Hematopoietic multipotent progenitor cell treated with erythropoietin and hydrocortisone succinate and interleukin-3 and kit ligand, for 17 days (in vitro differentiated cells): Measurements from ENCODE around the gene THRSP.
"Not testable (repeated sequence)": the region's sequence is repeated elsewhere in the genome, so short reads cannot be mapped to it uniquely, and the experiment has no call there.

Source experiments
- DNase-seq: peaks from one replicate; pipeline ENCODE4 v3.0.0-alpha.2; 2015; ENCODE audit warnings: low spot score

The THRSP gene

GRCh38 chr11:78039391-78039918 is 24.2 kb upstream of the THRSP start:
- no peak for DNase-seq

GRCh38 chr11:78039919-78040671 is 23.6 kb upstream of the THRSP start:
- peak; percentile 20 for DNase-seq

GRCh38 chr11:78040691-78041379 is 22.8 kb upstream of the THRSP start:
- DNase-seq = no peak

GRCh38 chr11:78041380-78041719 is 22.3 kb upstream of the THRSP start:
- DNase-seq = not testable (repeated sequence)

GRCh38 chr11:78041843-78042440 is 21.7 kb upstream of the THRSP start:
- DNase-seq = no peak

- DNase-seq = no peak
These were observed 19.0 kb upstream of the THRSP start for GRCh38 chr11:78044706-78045105.

- DNase-seq = peak; percentile 78
These were observed 17.7 kb upstream of the THRSP start for GRCh38 chr11:78045851-78046485.

- DNase-seq = no peak
These were observed 17.2 kb upstream of the THRSP start for GRCh38 chr11:78046486-78046854.

GRCh38 chr11:78048561-78048960 is 15.1 kb upstream of the THRSP start:
- DNase-seq = no peak

GRCh38 chr11:78049348-78049747 is 14.3 kb upstream of the THRSP start:
- DNase-seq = no peak

GRCh38 chr11:78050964-78051831 is 12.5 kb upstream of the THRSP start:
- DNase-seq = no peak

GRCh38 chr11:78054971-78055370 is 8.7 kb upstream of the THRSP start:
- no peak for DNase-seq

GRCh38 chr11:78056093-78056492 is 7.6 kb upstream of the THRSP start:
- DNase-seq = no peak

- DNase-seq = no peak
These were observed 6.1 kb upstream of the THRSP start for GRCh38 chr11:78057462-78058055.

GRCh38 chr11:78059749-78060328 is 3.8 kb upstream of the THRSP start:
- not testable (repeated sequence) for DNase-seq

GRCh38 chr11:78060533-78060932 is 3.1 kb upstream of the THRSP start:
- DNase-seq = no peak

GRCh38 chr11:78061088-78061920 is 2.4 kb upstream of the THRSP start:
- DNase-seq = no peak

GRCh38 chr11:78061921-78062311 is 1.7 kb upstream of the THRSP start:
- DNase-seq = no peak

GRCh38 chr11:78062671-78063070 is 990 bp upstream of the THRSP start:
- no peak for DNase-seq

GRCh38 chr11:78065203-78065602 is 1.5 kb downstream of the THRSP start:
- no peak for DNase-seq
